Psoas muscle (tissue), 8 donors: Measurements from ENCODE around the gene RHBDL2. TPM values are rescaled to one million over a fixed set of nuclear protein-coding genes. Genes with fewer than 3 reads are reported as not detected.

Experiments used
- ATAC-seq, 4 donors: fragments of 200-7000 bp; cut with Tn5 transposase; one replicate each; pipeline ENCODE4 v1.9.1; 2020; ENCODE audit warnings: moderate library complexity in 3 of 4, mild to moderate bottlenecking in 2 of 4
- DNase-seq, 2 donors: peaks; one replicate each; pipeline ENCODE4 v3.0.0-alpha.2; 2020
- H3K27ac ChIP-seq: fragments of 200-600 bp; one replicate; pipeline ENCODE4 v1.8.0; 2022
- H3K27me3 ChIP-seq, 3 donors: fragments of 200-600 bp in 1 of 3; one replicate each; pipeline versions ENCODE4 v1.6.1 to v1.8.0; 2013 to 2022; ENCODE audit warnings: low read length in 2 of 3, mild to moderate bottlenecking in 2 of 3, moderate library complexity in 1 of 3; ENCODE audit not compliant: insufficient read depth in 3 of 3
- H3K36me3 ChIP-seq, 2 donors: fragments of 200-600 bp in 1 of 2; one replicate each; pipeline versions ENCODE4 v1.6.1 to v1.8.0; 2013 to 2022; ENCODE audit warnings: low read depth in 1 of 2, mild to moderate bottlenecking in 1 of 2, moderate library complexity in 1 of 2; ENCODE audit not compliant: insufficient read depth in 1 of 2
- H3K4me1 ChIP-seq: fragments of 200-600 bp; one replicate; pipeline ENCODE4 v1.8.0; 2022
- H3K4me3 ChIP-seq: fragments of 200-600 bp; one replicate; pipeline ENCODE4 v1.8.0; 2022; ENCODE audit warnings: mild to moderate bottlenecking
- H3K9me3 ChIP-seq: fragments of 200-600 bp; one replicate; pipeline ENCODE4 v1.8.0; 2022
- CTCF ChIP-seq: fragments of 200-600 bp; IDR thresholded peaks from one replicate; pipeline ENCODE4 v1.8.0; 2022; ENCODE audit warnings: antibody characterized with exemption
- WGBS, 3 donors: extraction: QIAGEN DNeasy Blood & Tissue Kit; methylation state at CpG; one replicate each; pipeline versions ENCODE4 v1.1.6 to v1.1.7; 2013; 5-methylcytosine and 5-hydroxymethylcytosine counted together
- intact Hi-C, 2 donors: fragments of 100-400 bp; cut with DNase I; formaldehyde crosslinking; loops; one replicate each; pipeline versions ENCODE4 v1.11.0 to v1.14.2; 2022
- polyA plus RNA-seq, 3 donors: library from polyadenylated mRNA; stranded (reverse); fragments of 200-250 nt; gene quantifications; one replicate each; pipeline ENCODE4 v1.2.3, GENCODE V29; 2013
- total RNA-seq, 4 donors: library from RNA; stranded (reverse); fragmentation: NEBNext Ultra II Directional in 2 of 4; extraction: Animal tissue kit (Norgen Biotek cat#: 25700) in 2 of 4; gene quantifications; one replicate each; pipeline versions ENCODE4 v1.2.1 to v1.2.4, GENCODE V29; 2021 to 2023
- donor health status: healthy with polysubstance abuse.
- donor health status: DM: no; HTN: no; CAD: no; lungs with moderate emphysema.
- donor health status: Bipolar disorder and iron deficiency.
- donor health status: healthy.
- donor health status: DM: yes; HTN: yes; CAD: no.
- donor health status: DM: no; HTN: no; CAD: no.
- donor health status: DM: no; HTN: no; CAD: no.
- donor health status: DM: yes; HTN: yes; CAD: no.

RHBDL2 gene
- total and polyA plus RNA-seq, 7 donors, result 0.09 to 0.31 (median 0.16) TPM; not detected in 4

GRCh38 chr1:38923607-38924006 lies 18.0 kb downstream of the RHBDL2 start:
- TF ChIP-seq CTCF, result no peak
- no peak overlapping the region for H3K4me3 ChIP-seq
- DNase-seq, result no peak

GRCh38 chr1:38919130-38919529 lies 22.5 kb downstream of the RHBDL2 start:
- WGBS, 3 donors, result 27 to 38% (median 36%) methylated on average over 3 of the region's 3 CpGs
- Histone ChIP-seq H3K27me3 (no peaks in the 10 kb centered on the region), H3K9me3 (no peaks in the 10 kb centered on the region), H3K27ac (no peak overlapping the region), H3K4me1 (no peaks in the 10 kb centered on the region), H3K4me3 (no peak overlapping the region), H3K36me3 (no peaks in the 10 kb centered on the region)
- intact Hi-C loops, result loop anchor here in 1 of 2 donors (5.0 kb wide), 1 partner anchor 173 kb away; no protein-coding TSS in a partner anchor
- peak in 1 of 2 donors; percentile 56 for DNase-seq
- ATAC-seq, result peak in 3 of 4 donors; percentile 53 to 67 (median 59)
- TF ChIP-seq CTCF, result peak; percentile 28

More at GRCh38 chr1:38923607-38924006, 18.0 kb downstream of the RHBDL2 start:
- Histone ChIP-seq H3K9me3 (no peaks in the 10 kb centered on the region), H3K36me3 (no peaks in the 10 kb centered on the region), H3K4me1 (no peaks in the 10 kb centered on the region), H3K27me3 (no peaks in the 10 kb centered on the region), H3K27ac (no peak overlapping the region)
- no peak for ATAC-seq
- 84 to 96% (median 92%) methylated on average over 3 of the region's 3 CpGs for WGBS, 3 donors
- intact Hi-C loops, result no loop called here

GRCh38 chr1:38918568-38918967 lies 23.1 kb downstream of the RHBDL2 start:
- Histone ChIP-seq H3K4me1 (no peaks in the 10 kb centered on the region), H3K36me3 (no peaks in the 10 kb centered on the region), H3K27ac (no peak overlapping the region), H3K9me3 (no peaks in the 10 kb centered on the region), H3K27me3 (no peaks in the 10 kb centered on the region), H3K4me3 (no peak overlapping the region)
- intact Hi-C loops, result loop anchor here in 1 of 2 donors (5.0 kb wide), 1 partner anchor 174 kb away; no protein-coding TSS in a partner anchor
- no peak for TF ChIP-seq CTCF
- 51 to 62% (median 55%) methylated on average over 5 of the region's 5 CpGs for WGBS, 3 donors
- DNase-seq (no peak), ATAC-seq (no peak)

- H3K27me3 ChIP-seq, result no peaks in the 10 kb centered on the region
- DNase-seq (no peak), ATAC-seq (no peak)
- 91 to 97% (median 94%) methylated on average over 1 of the region's 1 CpG for WGBS, 3 donors
- no peak overlapping the region for H3K4me3 ChIP-seq
- H3K36me3 ChIP-seq, result no peaks in the 10 kb centered on the region
- no peaks in the 10 kb centered on the region for H3K4me1 ChIP-seq
- intact Hi-C loops, result loop anchor here in 1 of 2 donors (5.0 kb wide), 1 partner anchor 175 kb away; no protein-coding TSS in a partner anchor
- no peak overlapping the region for H3K27ac ChIP-seq
- no peaks in the 10 kb centered on the region for H3K9me3 ChIP-seq
- TF ChIP-seq CTCF, result no peak
Measured at GRCh38 chr1:38917772-38918171, 23.9 kb downstream of the RHBDL2 start.

- H3K4me3 ChIP-seq, result no peak overlapping the region
Measured at GRCh38 chr1:38917337-38917736, 24.3 kb downstream of the RHBDL2 start.

More at GRCh38 chr1:38917337-38917736, 24.3 kb downstream of the RHBDL2 start:
- Histone ChIP-seq H3K27me3 (no peaks in the 10 kb centered on the region), H3K4me1 (no peaks in the 10 kb centered on the region), H3K9me3 (no peaks in the 10 kb centered on the region), H3K27ac (no peak overlapping the region), H3K36me3 (no peaks in the 10 kb centered on the region)
- TF ChIP-seq CTCF, result no peak
- ATAC-seq (no peak), DNase-seq (no peak)
- intact Hi-C loops, result loop anchor here in 1 of 2 donors (5.0 kb wide), 1 partner anchor 175 kb away; no protein-coding TSS in a partner anchor
- WGBS, 3 donors, result 86 to 98% (median 93%) methylated on average over 3 of the region's 3 CpGs
